H7 (cell line): Measurements from ENCODE around the gene TKFC. TPM values are rescaled to one million over a fixed set of nuclear protein-coding genes. Genes with fewer than 3 reads are reported as not detected.

ENCODE experiments used
- DNase-seq: peaks from one replicate; pipeline ENCODE4 v3.0.0; 2012
- H3K27me3 ChIP-seq: 2 replicates; pipeline ENCODE4 v1.6.0; 2011; ENCODE audit warnings: mild to moderate bottlenecking, low read length; ENCODE audit not compliant: control insufficient read depth, insufficient read depth
- H3K36me3 ChIP-seq: replicated peaks from 2 replicates; pipeline ENCODE4 v1.5.1; 2011; ENCODE audit warnings: low read length; ENCODE audit not compliant: control insufficient read depth, insufficient read depth
- H3K4me3 ChIP-seq: 2 replicates; pipeline ENCODE4 v1.5.1; 2011; ENCODE audit warnings: low read depth, mild to moderate bottlenecking, control low read depth, low read length, moderate library complexity; ENCODE audit not compliant: insufficient read depth
- total RNA-seq: library from RNA; depleted of rRNA; stranded (reverse); fragments of >200 nt; shearing (Covaris generic); gene quantifications from 2 replicates; pipeline ENCODE4 v1.2.3, GENCODE V29; 2014

TKFC gene
- total RNA-seq, 1 experiment from 2014 or later, result 84.5 TPM

GRCh38 chr11:61334434-61335354 is 1.7 kb downstream of the TKFC start:
- H3K36me3 ChIP-seq, result peaks cover 4% of the 10 kb centered on the region
- DNase-seq, result no peak
- H3K27me3 ChIP-seq, result no peaks in the 10 kb centered on the region
- no peak overlapping the region for H3K4me3 ChIP-seq

GRCh38 chr11:61335355-61335710 is 2.3 kb downstream of the TKFC start:
- Histone ChIP-seq H3K4me3 (no peak overlapping the region), H3K36me3 (peaks cover 1% of the 10 kb centered on the region; the same call in 1 of the 2 replicates), H3K27me3 (no peaks in the 10 kb centered on the region)
- DNase-seq, result no peak

- H3K27me3 ChIP-seq, result no peaks in the 10 kb centered on the region
- no peak overlapping the region for H3K4me3 ChIP-seq
- H3K36me3 ChIP-seq, result peaks cover 1% of the 10 kb centered on the region; the same call in 1 of the 2 replicates
- DNase-seq, result peak; percentile 96
These were observed 3.3 kb downstream of the TKFC start for GRCh38 chr11:61336171-61336935.

GRCh38 chr11:61337706-61338470 is 4.9 kb downstream of the TKFC start:
- H3K36me3 ChIP-seq, result peaks cover 1% of the 10 kb centered on the region; the same call in 1 of the 2 replicates
- DNase-seq, result no peak

GRCh38 chr11:61338783-61339489 is 5.9 kb downstream of the TKFC start:
- Histone ChIP-seq H3K36me3 (peaks cover 1% of the 10 kb centered on the region; the same call in 1 of the 2 replicates), H3K27me3 (no peaks in the 10 kb centered on the region), H3K4me3 (no peak overlapping the region)
- DNase-seq, result no peak

More at GRCh38 chr11:61337706-61338470, 4.9 kb downstream of the TKFC start:
- Histone ChIP-seq H3K27me3 (no peaks in the 10 kb centered on the region), H3K4me3 (no peak overlapping the region)

- no peak for DNase-seq
- peaks cover 1% of the 10 kb centered on the region; the same call in 1 of the 2 replicates for H3K36me3 ChIP-seq
- H3K27me3 ChIP-seq, result no peaks in the 10 kb centered on the region
- H3K4me3 ChIP-seq, result no peak overlapping the region
These were observed 6.5 kb downstream of the TKFC start for GRCh38 chr11:61339490-61339878.

- peaks cover 1% of the 10 kb centered on the region; the same call in 1 of the 2 replicates for H3K36me3 ChIP-seq
- H3K27me3 ChIP-seq, result no peaks in the 10 kb centered on the region
- no peak overlapping the region for H3K4me3 ChIP-seq
- DNase-seq, result peak; percentile 29
These were observed 8.0 kb downstream of the TKFC start for GRCh38 chr11:61340979-61341378.

- Histone ChIP-seq H3K36me3 (peaks cover 1% of the 10 kb centered on the region; the same call in 1 of the 2 replicates), H3K4me3 (no peak overlapping the region), H3K27me3 (no peaks in the 10 kb centered on the region)
- DNase-seq, result peak; percentile 29
These were observed 8.7 kb downstream of the TKFC start for GRCh38 chr11:61341706-61342105.

GRCh38 chr11:61342207-61342803 is 9.3 kb downstream of the TKFC start:
- peaks cover 1% of the 10 kb centered on the region; the same call in 1 of the 2 replicates for H3K36me3 ChIP-seq
- DNase-seq, result no peak
- no peak overlapping the region for H3K4me3 ChIP-seq
- no peaks in the 10 kb centered on the region for H3K27me3 ChIP-seq

GRCh38 chr11:61343792-61344745 is 11.0 kb downstream of the TKFC start:
- no peak overlapping the region for H3K4me3 ChIP-seq
- no peaks in the 10 kb centered on the region; the same call in 1 of the 2 replicates for H3K36me3 ChIP-seq
- H3K27me3 ChIP-seq, result no peaks in the 10 kb centered on the region
- no peak for DNase-seq

GRCh38 chr11:61345170-61345610 is 12.2 kb downstream of the TKFC start:
- Histone ChIP-seq H3K27me3 (no peaks in the 10 kb centered on the region), H3K36me3 (no peaks in the 10 kb centered on the region; the same call in none of the 2 replicates), H3K4me3 (no peak overlapping the region)
- DNase-seq, result no peak

GRCh38 chr11:61345954-61346843 is 13.2 kb downstream of the TKFC start:
- no peak for DNase-seq
- Histone ChIP-seq H3K4me3 (no peak overlapping the region), H3K36me3 (no peaks in the 10 kb centered on the region; the same call in none of the 2 replicates), H3K27me3 (no peaks in the 10 kb centered on the region)
